Body of pancreas (tissue), 4 donors: ENCODE results near the gene LRP1. TPM values are rescaled to one million over a fixed set of nuclear protein-coding genes. Genes with fewer than 3 reads are reported as not detected.

Experiments
- ATAC-seq: fragments of 150-250 bp; one replicate; pipeline ENCODE4 v1.9.1; 2016
- DNase-seq, 4 donors: peaks; one replicate each; pipeline ENCODE4 v3.0.0-alpha.2; 2019
- H3K27ac ChIP-seq, 4 donors: fragments of 200-600 bp; sonication (generic); 1 replicate in 3 of 4; 2 replicates in 1 of 4; pipeline versions ENCODE4 v1.5.1 to v1.6.1; 2016 to 2019; ENCODE audit warnings: mild to moderate bottlenecking in 1 of 4, mixed read lengths in 1 of 4, moderate library complexity in 1 of 4
- H3K27me3 ChIP-seq, 2 donors: fragments of 200-600 bp; sonication (generic); one replicate each; pipeline ENCODE4 v1.6.0; 2016; ENCODE audit warnings: mild to moderate bottlenecking in 1 of 2
- H3K36me3 ChIP-seq, 2 donors: fragments of 200-600 bp; sonication (generic); replicated peaks in 1 of 2; 2 replicates each; pipeline ENCODE4 v1.5.1; 2016; ENCODE audit warnings: low read depth in 2 of 2; ENCODE audit not compliant: insufficient read depth in 1 of 2
- H3K4me1 ChIP-seq: fragments of 200-600 bp; sonication (generic); one replicate; pipeline ENCODE4 v1.6.0; 2016
- H3K4me3 ChIP-seq, 2 donors: fragments of 200-600 bp; sonication (generic); 1 replicate in 1 of 2; 2 replicates in 1 of 2; pipeline ENCODE4 v1.5.1; 2016 to 2019
- H3K9me3 ChIP-seq, 3 donors: fragments of 200-600 bp; sonication (generic); 1 replicate in 2 of 3; 2 replicates in 1 of 3; pipeline ENCODE4 v1.5.1; 2016
- CTCF ChIP-seq, 7 experiments: fragments of 450-650 bp in 4 of 7; fragments of 200-600 bp in 3 of 7; sonication (generic) in 3 of 7; IDR thresholded peaks; one replicate each; pipeline ENCODE4 v1.5.1; 2016 to 2019; ENCODE audit warnings: antibody characterized with exemption in 7 of 7
- POLR2A ChIP-seq, 3 donors: fragments of 450-650 bp; IDR thresholded peaks; one replicate each; pipeline ENCODE4 v1.6.1; 2016; ENCODE audit warnings: antibody characterized with exemption in 3 of 3, mild to moderate bottlenecking in 2 of 3
- whole genome bisulfite sequencing, 2 donors: methylation state at CpG; one replicate each; pipeline ENCODE4 v1.1.5; 2017; 5-methylcytosine and 5-hydroxymethylcytosine counted together
- intact Hi-C: fragments of 100-400 bp; cut with DNase I; formaldehyde crosslinking; loops from one replicate; pipeline ENCODE4 v1.15.1; 2023
- total RNA-seq, 2 donors: library from RNA; depleted of rRNA; stranded (reverse); fragments of >200 nt; gene quantifications; one replicate each; pipeline ENCODE4 v1.1.0, GENCODE V29; 2016

LRP1 gene
- total RNA-seq, 2 donors from 2014 or later, result 61.2 to 162 TPM

DNA sequence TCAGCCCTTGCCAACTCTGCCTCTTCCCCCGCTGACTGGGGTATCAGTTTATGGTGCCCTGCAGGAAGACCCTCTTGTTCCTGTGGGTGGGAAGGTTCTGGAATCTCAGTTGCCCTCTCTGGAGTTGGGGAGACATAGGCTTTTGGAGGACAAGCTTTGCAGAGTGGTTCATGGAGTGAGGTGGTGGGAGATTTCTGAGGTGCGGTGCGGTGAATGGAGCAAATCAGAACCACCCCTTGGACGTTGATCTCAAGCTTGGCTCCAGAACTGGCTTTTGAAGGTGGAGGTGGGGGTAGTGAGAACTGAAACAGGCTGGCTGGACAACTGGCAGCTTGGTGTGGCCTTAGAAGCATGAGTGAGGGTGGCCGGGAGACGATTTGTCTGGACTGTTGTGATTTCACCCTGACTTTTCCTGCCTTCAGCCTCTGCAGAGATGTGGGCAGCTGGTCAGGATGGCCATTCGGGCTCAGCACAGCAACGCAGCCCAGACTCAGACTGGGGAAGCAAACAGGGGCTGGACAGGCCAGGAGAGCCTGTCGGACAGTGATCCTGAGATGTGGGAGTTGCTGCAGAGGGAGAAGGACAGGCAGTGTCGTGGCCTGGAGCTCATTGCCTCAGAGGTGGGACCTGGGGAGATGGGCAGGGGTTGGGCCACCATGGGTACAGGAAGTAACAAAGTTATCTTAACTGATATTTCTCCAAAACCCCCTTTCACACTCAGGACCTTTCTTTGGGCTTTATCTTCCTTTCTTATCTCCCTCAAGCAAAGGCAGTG is 102.3 kb downstream of the LRP1 start:
- ATAC-seq, result no peak
- no peaks in the 10 kb centered on the region for H3K9me3 ChIP-seq
- WGBS, 2 donors, result 30 to 35% methylated on average over 10 of the region's 10 CpGs
- H3K27ac ChIP-seq, result peak overlapping the region in 3 of 4 donors; percentile 12 to 72 (median 66)
- H3K4me1 ChIP-seq, result peaks cover 29% of the 10 kb centered on the region
- intact Hi-C loops, result no loop called here
- H3K27me3 ChIP-seq, result no peaks in the 10 kb centered on the region
- H3K36me3 ChIP-seq, result peaks cover 8 to 12% of the 10 kb centered on the region in 2 donors
- peak in 1 of 4 donors; percentile 37 for DNase-seq
- TF ChIP-seq CTCF (IDR thresholded peaks at IDR 0.05), result no peak
- no peak for TF ChIP-seq POLR2A (IDR thresholded peaks at IDR 0.05)
- H3K4me3 ChIP-seq, result peak overlapping the region in 1 of 2 donors; percentile 32

DNA sequence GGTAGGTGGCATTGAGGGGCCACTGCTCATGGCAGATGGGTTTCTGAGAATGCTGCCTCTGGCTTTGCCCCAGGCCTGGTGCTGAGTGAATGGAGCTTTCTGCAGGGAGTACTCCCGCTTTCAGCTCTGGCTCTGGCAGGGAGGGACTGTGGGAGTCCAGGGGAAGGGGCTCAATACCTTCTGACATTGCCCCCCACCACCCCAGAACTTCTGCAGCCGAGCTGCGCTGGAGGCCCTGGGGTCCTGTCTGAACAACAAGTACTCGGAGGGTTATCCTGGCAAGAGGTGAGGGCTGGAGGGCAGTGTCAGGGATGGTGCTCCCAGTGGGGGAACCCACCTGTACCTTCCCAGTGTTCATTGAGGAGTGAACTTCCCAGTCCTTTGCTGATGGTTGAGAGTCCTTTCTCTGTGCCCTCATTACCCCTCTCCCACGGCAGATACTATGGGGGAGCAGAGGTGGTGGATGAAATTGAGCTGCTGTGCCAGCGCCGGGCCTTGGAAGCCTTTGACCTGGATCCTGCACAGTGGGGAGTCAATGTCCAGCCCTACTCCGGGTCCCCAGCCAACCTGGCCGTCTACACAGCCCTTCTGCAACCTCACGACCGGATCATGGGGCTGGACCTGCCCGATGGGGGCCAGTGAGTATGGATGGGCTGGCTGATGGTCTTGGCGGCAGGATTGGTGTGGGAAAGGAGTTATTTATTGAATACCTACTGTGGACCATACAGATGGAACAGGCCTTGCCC is 103.2 kb downstream of the LRP1 start:
- TF ChIP-seq POLR2A (IDR thresholded peaks at IDR 0.05) (no peak), CTCF (IDR thresholded peaks at IDR 0.05) (no peak)
- H3K4me1 ChIP-seq, result peaks cover 29% of the 10 kb centered on the region
- DNase-seq (no peak), ATAC-seq (no peak)
- H3K27me3 ChIP-seq, result no peaks in the 10 kb centered on the region
- 86% methylated on average over 12 to 13 of the region's 13 CpGs for WGBS, 2 donors
- intact Hi-C loops, result no loop called here
- H3K4me3 ChIP-seq, result no peak overlapping the region
- no peaks in the 10 kb centered on the region for H3K9me3 ChIP-seq
- peaks cover 8 to 12% of the 10 kb centered on the region in 2 donors for H3K36me3 ChIP-seq
- H3K27ac ChIP-seq, result no peak overlapping the region

DNA sequence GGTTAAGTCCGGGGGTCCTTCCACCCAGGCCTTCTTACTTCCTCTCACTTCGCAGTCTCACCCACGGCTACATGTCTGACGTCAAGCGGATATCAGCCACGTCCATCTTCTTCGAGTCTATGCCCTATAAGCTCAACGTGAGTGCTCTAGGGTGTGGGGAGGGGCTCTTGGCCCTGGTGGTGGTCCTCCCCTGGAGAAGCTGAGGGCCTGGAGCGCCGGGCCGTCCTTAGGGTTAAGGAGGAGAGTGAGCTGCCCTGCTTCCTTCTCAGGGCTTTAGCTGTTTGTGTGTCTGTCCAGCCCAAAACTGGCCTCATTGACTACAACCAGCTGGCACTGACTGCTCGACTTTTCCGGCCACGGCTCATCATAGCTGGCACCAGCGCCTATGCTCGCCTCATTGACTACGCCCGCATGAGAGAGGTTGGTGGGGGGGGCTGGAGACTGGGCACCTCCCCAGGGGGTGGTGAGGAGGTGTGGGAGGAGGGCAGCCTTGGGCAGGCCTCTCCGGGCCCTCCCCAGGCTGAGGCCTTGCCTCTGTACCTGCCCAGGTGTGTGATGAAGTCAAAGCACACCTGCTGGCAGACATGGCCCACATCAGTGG is 104.0 kb downstream of the LRP1 start:
- no peak for TF ChIP-seq CTCF (IDR thresholded peaks at IDR 0.05)
- TF ChIP-seq POLR2A (IDR thresholded peaks at IDR 0.05), result no peak
- 89 to 95% methylated on average over 17 to 18 of the region's 19 CpGs for WGBS, 2 donors

GRCh38 chr12:57233357-57234232 is 105.3 kb downstream of the LRP1 start:
- Histone ChIP-seq H3K36me3 (peaks cover 8 to 12% of the 10 kb centered on the region in 2 donors), H3K4me3 (no peak overlapping the region), H3K9me3 (no peaks in the 10 kb centered on the region), H3K27ac (no peak overlapping the region), H3K27me3 (no peaks in the 10 kb centered on the region), H3K4me1 (peaks cover 39% of the 10 kb centered on the region)
- ATAC-seq (no peak), DNase-seq (no peak)
- intact Hi-C loops, result no loop called here
- TF ChIP-seq CTCF (IDR thresholded peaks at IDR 0.05), result no peak
- TF ChIP-seq POLR2A (IDR thresholded peaks at IDR 0.05), result no peak
- WGBS, 2 donors, result 84 to 86% methylated on average over 12 to 15 of the region's 15 CpGs

More for the DNA sequence above, 104.0 kb downstream of the LRP1 start:
- no peak overlapping the region for H3K4me3 ChIP-seq
- intact Hi-C loops, result no loop called here
- no peak overlapping the region for H3K27ac ChIP-seq
- H3K9me3 ChIP-seq, result no peaks in the 10 kb centered on the region
- no peaks in the 10 kb centered on the region for H3K27me3 ChIP-seq
- DNase-seq (no peak), ATAC-seq (no peak)
- H3K4me1 ChIP-seq, result peaks cover 29% of the 10 kb centered on the region
- peaks cover 8 to 12% of the 10 kb centered on the region in 2 donors for H3K36me3 ChIP-seq
